NT2/D1 (cell line): ENCODE measurements around the gene SEPTIN12.

ENCODE experiments used
- DNase-seq: peaks from one replicate; pipeline ENCODE4 v3.0.0-alpha.2; 2011; ENCODE audit warnings: low read depth, low spot score
- H3K27me3 ChIP-seq: 2 replicates; pipeline ENCODE4 v1.6.0; 2011; ENCODE audit warnings: mild to moderate bottlenecking; ENCODE audit not compliant: insufficient read length, insufficient read depth
- H3K36me3 ChIP-seq: 2 replicates; pipeline ENCODE4 v1.6.1; 2011; ENCODE audit warnings: mild to moderate bottlenecking, low read length, mixed read lengths; ENCODE audit not compliant: insufficient read depth, insufficient read length
- H3K4me1 ChIP-seq: 2 replicates; pipeline ENCODE4 v1.5.1; 2011; ENCODE audit not compliant: insufficient read depth, insufficient read length
- H3K4me3 ChIP-seq: 2 replicates; pipeline ENCODE4 v1.5.1; 2011; ENCODE audit warnings: low read depth; ENCODE audit not compliant: insufficient read length
- H3K9ac ChIP-seq: 2 replicates; pipeline ENCODE4 v1.6.0; 2011; ENCODE audit warnings: low read depth; ENCODE audit not compliant: insufficient read length
- H3K9me3 ChIP-seq: 2 replicates; pipeline ENCODE4 v1.5.1; 2011; ENCODE audit warnings: mild to moderate bottlenecking, low read length; ENCODE audit not compliant: insufficient read depth
- SUZ12 ChIP-seq: IDR thresholded peaks from 2 replicates; pipeline ENCODE4 v1.6.1; 2011; ENCODE audit not compliant: insufficient read length, insufficient read depth; ENCODE audit errors: extremely low read depth
- YY1 ChIP-seq: IDR thresholded peaks from 2 replicates; pipeline ENCODE4 v1.6.1; 2011; ENCODE audit not compliant: insufficient read length, insufficient read depth
- ZNF274 ChIP-seq: IDR thresholded peaks from 2 replicates; pipeline ENCODE4 v1.6.1; 2011; ENCODE audit warnings: mild to moderate bottlenecking, low read depth, low read length

The SEPTIN12 gene

GRCh38 chr16:4778050-4778392 lies 10.1 kb downstream of the SEPTIN12 start:
- Histone ChIP-seq H3K36me3 (no peaks in the 10 kb centered on the region), H3K9me3 (peaks cover 6% of the 10 kb centered on the region; the same call in 1 of the 2 replicates), H3K27me3 (no peaks in the 10 kb centered on the region), H3K4me1 (no peaks in the 10 kb centered on the region), H3K4me3 (no peak overlapping the region), H3K9ac (no peak overlapping the region)
- DNase-seq, result no peak
- TF ChIP-seq ZNF274 (no peak), YY1 (no peak), SUZ12 (no peak)

GRCh38 chr16:4777339-4778049 lies 10.7 kb downstream of the SEPTIN12 start:
- no peaks in the 10 kb centered on the region for H3K27me3 ChIP-seq
- H3K4me3 ChIP-seq, result no peak overlapping the region
- no peaks in the 10 kb centered on the region for H3K4me1 ChIP-seq
- H3K9ac ChIP-seq, result no peak overlapping the region
- H3K36me3 ChIP-seq, result no peaks in the 10 kb centered on the region
- H3K9me3 ChIP-seq, result peaks cover 6% of the 10 kb centered on the region; the same call in 1 of the 2 replicates
- TF ChIP-seq YY1, result no peak
- no peak for TF ChIP-seq SUZ12
- no peak for TF ChIP-seq ZNF274
- DNase-seq, result no peak

DNA sequence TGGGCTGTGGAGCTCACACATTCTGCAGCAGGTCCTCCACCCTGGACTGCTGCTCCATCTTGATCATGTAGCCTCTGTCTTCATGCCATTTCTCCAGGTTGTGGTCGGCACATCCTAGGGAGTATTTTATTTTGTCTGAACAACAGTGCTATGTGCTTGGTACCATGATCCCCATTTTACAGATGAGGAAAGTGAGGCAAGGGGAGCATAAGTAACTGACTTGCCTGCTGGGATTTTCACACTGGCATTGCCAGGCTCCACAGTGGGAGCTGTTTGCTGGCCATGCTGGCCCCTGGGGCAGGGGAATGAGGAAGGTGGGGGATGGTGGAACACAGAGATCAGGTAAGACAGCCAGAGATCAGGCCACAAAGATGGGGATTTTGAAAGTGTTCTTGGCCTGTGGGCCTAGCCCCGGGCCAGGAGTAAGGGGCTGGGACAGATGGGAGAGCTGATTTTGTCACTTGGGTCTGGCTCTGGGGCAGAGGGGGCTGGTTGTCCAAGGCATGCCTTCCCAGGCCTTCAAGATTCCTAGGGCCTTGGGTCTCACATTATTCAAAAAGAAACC lies 11.9 kb downstream of the SEPTIN12 start:
- TF ChIP-seq SUZ12 (no peak), YY1 (no peak), ZNF274 (no peak)
- no peak for DNase-seq
- Histone ChIP-seq H3K9ac (no peak overlapping the region), H3K36me3 (no peaks in the 10 kb centered on the region), H3K27me3 (no peaks in the 10 kb centered on the region), H3K4me3 (no peak overlapping the region), H3K4me1 (no peaks in the 10 kb centered on the region), H3K9me3 (peaks cover 6% of the 10 kb centered on the region; the same call in 1 of the 2 replicates)

GRCh38 chr16:4775005-4775404 lies 13.1 kb downstream of the SEPTIN12 start:
- Histone ChIP-seq H3K9ac (no peak overlapping the region), H3K36me3 (no peaks in the 10 kb centered on the region), H3K9me3 (peaks cover 6% of the 10 kb centered on the region; the same call in 1 of the 2 replicates), H3K4me1 (no peaks in the 10 kb centered on the region), H3K4me3 (no peak overlapping the region), H3K27me3 (no peaks in the 10 kb centered on the region)
- TF ChIP-seq SUZ12, result no peak
- TF ChIP-seq ZNF274, result no peak
- no peak for TF ChIP-seq YY1
- DNase-seq, result no peak

DNA sequence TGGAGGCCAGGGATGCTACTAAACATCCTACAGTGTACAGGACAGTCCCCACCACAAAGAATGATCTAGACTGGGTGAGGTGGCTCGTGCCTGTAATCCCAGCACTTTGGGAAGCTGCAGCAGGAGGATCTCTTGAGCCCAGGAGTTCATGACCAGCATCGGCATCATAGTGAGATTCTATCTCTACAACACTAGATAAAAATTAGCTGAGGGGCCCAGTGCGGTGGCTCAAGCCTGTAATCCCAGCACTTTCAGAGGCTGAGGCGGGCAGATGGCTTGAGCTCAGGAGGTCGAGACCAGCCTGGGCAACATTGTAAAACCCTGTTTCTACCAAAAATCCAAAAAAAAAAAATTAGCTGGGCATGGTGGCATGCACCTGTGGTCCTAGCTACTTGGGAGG lies 15.8 kb downstream of the SEPTIN12 start:
- Histone ChIP-seq H3K9ac (no peak overlapping the region), H3K4me1 (peaks cover 5% of the 10 kb centered on the region), H3K4me3 (no peak overlapping the region), H3K9me3 (peaks cover 6% of the 10 kb centered on the region; the same call in 1 of the 2 replicates), H3K27me3 (no peaks in the 10 kb centered on the region), H3K36me3 (no peaks in the 10 kb centered on the region)
- no peak for DNase-seq
- no peak for TF ChIP-seq SUZ12

DNA sequence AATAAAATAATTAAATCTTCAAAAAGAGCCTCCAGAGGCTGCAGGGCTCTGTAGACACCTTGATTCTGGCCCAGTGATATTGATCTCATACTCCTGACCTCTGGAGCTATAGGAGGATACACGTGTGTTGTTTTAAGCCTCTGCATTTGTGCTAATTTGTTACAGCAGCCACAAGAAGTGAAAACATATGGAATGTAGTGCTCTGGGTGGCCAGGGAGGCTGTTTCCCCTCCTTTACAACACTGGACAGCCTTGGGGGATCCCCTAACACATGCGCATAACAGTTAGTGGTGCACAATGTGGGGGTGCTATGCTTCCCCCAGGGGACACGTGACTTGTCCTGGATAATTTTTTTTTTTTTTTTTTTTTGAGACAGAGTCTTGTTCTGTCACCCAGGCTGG lies 16.5 kb downstream of the SEPTIN12 start:
- no peak overlapping the region for H3K4me3 ChIP-seq
- H3K9ac ChIP-seq, result no peak overlapping the region
- DNase-seq, result no peak
- no peak for TF ChIP-seq ZNF274
- no peak for TF ChIP-seq SUZ12
- TF ChIP-seq YY1, result no peak
- H3K9me3 ChIP-seq, result peaks cover 6% of the 10 kb centered on the region; the same call in 1 of the 2 replicates
- H3K4me1 ChIP-seq, result peaks cover 5% of the 10 kb centered on the region
- no peaks in the 10 kb centered on the region for H3K36me3 ChIP-seq
- no peaks in the 10 kb centered on the region for H3K27me3 ChIP-seq

DNA sequence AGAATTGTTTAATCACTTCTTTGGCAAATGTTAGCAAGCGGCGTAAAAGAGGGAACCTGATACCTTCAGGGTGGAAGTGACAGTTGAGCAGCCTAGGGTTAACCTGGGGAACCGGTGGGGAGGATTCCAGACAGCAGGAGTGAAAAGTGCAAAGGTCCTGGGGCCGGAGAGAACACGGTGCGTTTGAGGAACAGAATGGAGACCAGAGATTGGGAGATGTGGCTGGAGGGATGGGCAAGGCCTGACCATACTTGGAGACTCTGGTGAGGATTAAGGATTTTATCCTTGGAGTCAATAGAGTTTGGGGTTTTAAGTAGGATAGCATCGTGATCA lies 18.9 kb downstream of the SEPTIN12 start:
- H3K36me3 ChIP-seq, result peaks cover 15% of the 10 kb centered on the region
- peak overlapping the region; percentile 31 for H3K4me3 ChIP-seq
- TF ChIP-seq ZNF274, result no peak
- no peak for TF ChIP-seq SUZ12
- TF ChIP-seq YY1, result no peak
- H3K4me1 ChIP-seq, result peaks cover 13% of the 10 kb centered on the region
- H3K9ac ChIP-seq, result peak overlapping the region; percentile 62
- H3K27me3 ChIP-seq, result no peaks in the 10 kb centered on the region
- H3K9me3 ChIP-seq, result no peaks in the 10 kb centered on the region
- no peak for DNase-seq
